Measurements from ENCODE around the gene VAMP8.

- no peak for TF ChIP-seq CTCF (IDR thresholded peaks at IDR 0.05; ENCODE audit: borderline replicate concordance, extremely low read depth, low read length, poor library complexity, severe bottlenecking)
- TF ChIP-seq EZH2 (IDR thresholded peaks at IDR 0.05; ENCODE audit: borderline replicate concordance, low read depth, low read length, severe bottlenecking): no peak
Observed at GRCh38 chr2:85541753-85542457, 35.5 kb upstream of the VAMP8 start.
